T-helper 1 cell (primary cell): ENCODE data around the gene RYR3.

Experiments
- DNase-seq, 5 donors: peaks; one replicate each; pipeline ENCODE4 v3.0.0-alpha.2; 2012 to 2020
- total RNA-seq, 4 donors: gene quantifications; one replicate each; lab custom pipeline; 2026; lab: John Stamatoyannopoulos, UW

The RYR3 gene
- total RNA-seq, result 0 to 0.54 (median 0) reads per million in 4 donors

DNA sequence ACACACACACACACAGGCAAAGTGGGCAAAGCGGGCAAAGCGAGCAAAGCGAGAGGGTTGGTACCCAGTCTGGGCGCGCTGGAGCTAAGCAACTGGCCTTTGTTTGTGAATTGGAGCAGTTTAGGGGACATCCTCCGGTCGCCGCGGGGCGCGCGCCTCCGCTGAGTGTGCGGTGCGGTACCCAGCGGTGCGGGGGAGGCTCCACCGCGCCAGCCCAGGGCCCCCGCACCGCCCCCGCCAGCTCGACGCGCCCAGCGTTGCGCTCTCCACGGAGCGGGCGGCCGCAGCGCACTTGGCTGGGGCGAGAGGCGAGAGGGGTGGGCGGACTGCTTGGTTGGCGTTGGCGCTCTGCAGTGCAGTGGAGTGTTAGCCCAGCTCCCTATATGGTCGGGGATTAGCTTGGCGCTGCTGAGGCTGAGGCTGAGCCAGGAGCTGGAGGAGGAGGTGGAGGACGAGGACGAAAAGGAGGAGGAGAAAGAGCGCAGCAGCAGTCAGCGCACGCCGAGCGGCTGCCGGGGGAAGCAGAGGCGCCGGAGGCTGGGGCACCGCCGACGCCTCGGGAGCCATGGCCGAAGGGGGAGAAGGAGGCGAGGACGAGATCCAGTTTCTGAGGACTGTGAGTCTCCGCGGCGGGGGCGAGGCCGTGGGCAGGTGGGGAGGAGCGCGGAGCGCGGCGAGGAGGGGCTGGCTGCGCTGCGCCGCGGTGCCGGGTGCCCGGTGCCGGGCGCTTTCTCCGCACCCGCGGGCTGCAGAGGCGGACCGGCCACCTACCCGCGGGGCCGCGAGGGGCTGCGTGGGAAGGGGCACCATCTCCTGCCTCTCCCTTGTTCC lies at the start of gene RYR3:
RYR3 (plus strand) TSS at position 487 of the 831 bp plus-strand sequence; CDS start at position 566, 79 bp downstream.
- DNase-seq, result no peak

DNA sequence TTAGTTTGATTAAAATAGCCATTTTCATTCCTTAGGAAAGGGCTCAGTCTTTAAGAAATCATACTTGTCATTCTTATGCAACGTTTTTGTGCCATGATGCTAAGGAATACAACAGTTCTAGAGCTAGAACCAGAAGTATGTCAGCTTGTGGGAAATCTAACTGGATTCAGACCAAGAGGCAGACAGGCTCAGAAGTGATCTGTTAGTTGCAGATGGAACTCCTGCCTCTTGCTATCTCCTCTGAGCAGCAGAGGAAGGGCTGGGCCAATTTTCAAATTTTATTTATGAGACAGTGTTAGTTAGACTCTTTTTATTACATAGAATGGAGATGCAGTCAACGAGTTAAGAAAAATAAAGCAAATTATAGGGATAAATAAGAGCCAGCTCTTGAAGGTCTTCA lies 48.5 kb upstream of the RYR3 start:
- no peak for DNase-seq

DNA sequence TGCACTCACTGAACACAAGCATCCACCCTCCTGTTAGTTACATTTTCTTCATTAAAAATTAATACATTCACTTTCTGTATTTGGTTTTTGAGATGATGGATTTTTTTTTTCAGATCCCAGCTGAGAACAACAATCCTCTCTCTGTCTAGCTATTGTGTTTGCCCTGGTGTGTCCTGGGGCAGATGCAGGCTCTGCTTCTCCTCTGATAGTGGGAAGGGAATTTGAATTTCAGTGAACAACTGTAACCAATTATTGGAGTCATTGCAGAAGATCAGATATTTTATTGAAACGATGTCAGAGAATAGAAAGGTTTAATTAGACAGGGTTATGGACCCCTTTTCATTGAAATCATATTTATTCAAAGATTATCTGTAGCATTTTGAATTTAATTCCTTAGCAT lies 33.1 kb upstream of the RYR3 start:
- DNase-seq, result no peak

DNA sequence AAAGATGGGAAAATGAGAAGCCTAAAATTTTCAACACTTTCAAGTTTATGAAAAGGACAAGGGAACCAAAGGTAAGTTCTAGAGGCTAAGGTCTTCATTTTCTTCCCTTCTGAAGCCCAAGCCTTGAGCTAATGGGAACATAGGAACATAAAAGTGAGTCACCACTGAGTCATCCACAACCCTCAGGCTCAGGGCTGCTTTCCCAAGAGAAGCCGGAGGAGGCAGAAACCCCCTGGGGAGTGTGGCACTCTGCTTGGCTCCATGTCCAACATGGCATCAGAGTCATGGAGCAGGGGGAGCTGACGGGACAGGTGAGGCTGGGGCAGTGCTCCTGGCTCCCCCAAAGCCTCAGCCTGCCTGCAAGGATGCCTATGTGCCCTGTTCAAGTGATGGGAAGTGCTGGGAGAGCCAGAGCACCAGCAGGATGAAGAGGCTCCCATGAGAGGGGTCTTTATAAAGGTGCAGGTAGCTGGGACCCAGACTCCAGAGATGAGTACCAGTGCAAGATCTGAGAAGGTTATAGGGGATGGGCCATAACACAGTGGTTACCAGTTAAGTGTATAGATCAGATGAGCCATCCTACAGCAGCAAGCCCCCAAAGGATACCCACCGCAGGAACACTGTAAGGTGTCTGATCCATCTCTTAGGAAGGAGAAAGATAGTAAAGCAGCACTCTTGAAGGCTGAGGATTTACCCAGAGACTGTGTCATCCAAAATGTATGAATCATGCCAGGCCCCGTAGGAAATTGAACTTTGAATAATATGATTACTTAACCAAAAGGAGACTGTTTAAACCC lies 31.8 kb upstream of the RYR3 start:
- DNase-seq, result no peak

DNA sequence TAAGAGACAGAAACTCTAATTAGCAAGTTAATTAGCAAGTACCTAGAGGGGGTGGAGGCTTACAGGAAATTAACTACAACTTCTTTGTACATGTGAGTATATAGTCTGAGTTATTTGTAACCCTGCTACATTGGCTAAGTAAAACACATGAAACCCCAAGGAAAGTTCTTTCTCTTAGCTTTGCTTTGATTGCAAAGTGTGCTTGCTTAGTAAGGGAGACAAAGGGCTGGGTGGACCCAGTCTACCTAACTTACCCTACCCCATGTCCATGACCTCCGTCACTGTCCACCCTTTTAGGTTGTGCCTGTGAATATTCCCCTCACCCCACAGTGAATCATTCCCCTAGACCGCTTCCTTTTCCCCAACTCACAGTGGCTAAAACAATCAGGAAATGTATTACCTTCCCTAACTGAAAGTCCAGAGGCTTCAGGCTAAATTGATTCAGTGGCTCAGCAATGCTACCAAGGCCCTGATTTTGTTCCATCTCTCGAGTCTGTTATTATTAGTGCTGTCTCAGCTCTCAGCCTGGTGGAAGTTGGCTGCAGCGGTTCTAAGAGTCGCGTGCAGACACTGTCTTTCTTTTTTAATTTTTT lies 31.1 kb upstream of the RYR3 start:
- no peak for DNase-seq

DNA sequence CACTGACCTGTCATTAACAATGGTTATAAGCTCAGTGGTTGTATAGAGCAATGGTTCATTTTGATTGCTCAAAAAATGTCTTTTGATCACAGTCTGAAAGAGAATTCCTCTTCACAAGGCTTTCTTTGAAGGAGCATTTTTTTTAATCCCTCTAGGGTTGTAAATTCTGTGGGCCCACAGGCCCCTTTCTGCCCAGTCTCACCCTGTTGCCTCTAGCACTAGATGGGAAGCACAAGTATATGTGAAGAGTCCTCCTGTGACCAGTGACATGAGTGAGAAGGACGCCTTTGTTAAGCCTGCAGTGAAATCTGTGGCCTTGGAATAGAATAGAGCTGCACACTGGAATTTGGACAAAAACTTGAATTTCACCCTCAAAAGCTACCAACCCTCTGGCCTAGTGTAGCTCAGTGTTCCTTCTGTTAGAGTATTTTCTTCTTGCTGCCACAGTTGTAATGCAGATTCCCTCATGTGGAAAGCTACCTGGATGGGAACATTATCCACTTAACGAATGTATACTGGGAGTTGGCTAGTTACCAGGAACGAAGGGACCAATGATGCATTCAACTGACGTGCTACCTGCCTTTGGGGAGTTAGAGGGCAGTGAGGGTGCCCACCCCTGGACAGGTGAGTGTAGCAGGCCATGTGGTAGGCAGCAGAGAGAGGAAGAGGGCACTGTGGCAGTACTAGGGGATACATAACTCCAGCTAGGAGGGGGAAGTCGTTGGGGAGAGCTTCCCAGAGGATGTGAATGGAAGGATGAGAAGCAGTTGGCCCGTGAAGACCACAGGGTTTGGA lies 28.3 kb upstream of the RYR3 start:
- DNase-seq, result no peak

DNA sequence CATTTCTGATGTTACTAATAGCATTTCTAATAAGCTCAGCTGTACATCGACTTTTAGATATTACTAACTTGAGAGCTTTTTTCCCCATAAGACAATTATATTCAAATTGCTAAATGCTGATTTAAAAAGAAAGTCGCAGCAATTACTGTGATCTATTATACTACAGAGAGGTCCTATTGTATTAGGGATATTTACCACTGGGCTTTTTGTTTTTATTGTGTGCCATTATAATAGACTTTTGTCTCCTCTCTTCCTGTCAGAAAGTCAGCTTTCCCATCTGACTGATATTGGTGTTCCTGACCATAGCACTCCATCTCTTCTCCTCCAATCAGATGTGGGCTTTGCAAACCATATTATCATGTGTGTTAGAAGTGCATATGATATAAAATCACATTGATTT lies 27.2 kb upstream of the RYR3 start:
- DNase-seq, result no peak

DNA sequence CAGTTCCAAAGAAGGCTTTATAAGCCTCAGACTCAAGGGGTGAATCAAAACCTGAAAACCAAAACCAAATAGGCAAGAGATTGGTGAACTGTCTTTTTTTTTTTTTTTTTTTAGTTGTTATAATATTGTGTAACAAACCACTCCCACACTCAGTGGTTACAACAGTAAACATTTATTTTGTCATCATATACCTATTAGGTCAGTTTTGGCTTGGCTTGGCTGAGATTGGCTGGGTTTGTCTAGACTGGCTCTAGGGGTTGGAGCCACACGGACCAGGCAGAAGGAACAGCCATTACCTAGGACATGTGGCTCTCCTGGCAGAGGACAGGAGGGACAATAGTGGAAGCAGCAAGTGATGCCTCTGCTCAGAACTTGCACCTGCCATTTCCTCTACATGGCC lies 26.4 kb upstream of the RYR3 start:
- no peak for DNase-seq

DNA sequence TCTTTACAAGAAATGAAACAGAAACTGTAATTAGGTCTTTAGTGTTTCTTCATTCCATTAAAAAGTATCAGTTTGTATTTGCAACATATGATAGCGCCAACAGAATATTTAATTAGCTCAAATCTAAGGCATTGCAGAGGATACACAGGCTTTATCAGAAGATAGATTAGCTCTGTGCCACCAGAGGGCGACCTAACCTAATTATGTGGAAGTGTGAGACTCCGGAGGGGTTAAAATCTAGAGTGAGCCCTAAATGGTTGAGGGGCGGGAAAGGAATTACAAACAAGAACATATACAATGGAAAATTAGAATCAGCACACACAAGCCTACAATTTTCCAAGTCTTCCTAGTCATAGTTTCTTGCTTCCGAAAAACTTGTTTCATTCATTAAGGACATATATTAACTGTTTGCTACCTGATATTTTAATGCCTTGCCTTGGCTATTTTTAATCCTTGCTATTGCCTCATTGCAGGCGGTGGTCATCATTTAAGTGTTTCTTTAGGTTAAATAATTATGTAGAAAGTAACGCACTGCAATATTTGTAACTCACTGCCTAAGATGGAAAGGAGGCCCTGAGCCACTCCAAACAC lies 18.0 kb upstream of the RYR3 start:
- DNase-seq, result peak in 2 of 5 donors; percentile 8 to 13

DNA sequence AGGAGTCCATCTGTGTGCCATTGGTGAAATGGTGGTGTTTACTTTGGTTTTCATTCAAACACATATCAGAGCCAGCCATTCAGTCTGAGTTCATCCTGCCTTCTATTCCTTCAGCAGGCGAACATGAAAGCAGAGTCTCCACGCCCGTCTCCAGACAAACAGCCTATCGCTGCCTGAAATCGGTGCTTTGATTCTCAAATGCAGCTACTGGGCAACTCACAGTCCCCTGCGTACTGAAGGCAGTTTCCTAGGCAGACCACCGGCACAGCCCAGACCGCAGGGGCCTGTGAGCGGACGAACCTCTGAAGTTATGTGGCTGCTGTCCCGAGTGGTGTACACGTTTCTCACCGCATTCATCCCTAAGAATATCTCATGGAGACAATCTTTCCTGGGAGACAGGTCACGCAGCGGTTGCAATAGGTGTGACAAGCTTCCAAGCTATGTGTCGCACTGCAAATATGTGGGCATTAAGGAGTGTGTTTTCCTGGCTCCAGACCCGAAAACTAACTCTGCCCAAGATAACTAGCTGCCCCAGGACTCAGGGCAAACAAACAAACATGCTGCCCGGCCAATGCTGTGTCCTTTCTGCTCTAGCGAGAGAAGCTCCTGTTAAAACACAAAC lies 16.9 kb upstream of the RYR3 start:
- no peak for DNase-seq

DNA sequence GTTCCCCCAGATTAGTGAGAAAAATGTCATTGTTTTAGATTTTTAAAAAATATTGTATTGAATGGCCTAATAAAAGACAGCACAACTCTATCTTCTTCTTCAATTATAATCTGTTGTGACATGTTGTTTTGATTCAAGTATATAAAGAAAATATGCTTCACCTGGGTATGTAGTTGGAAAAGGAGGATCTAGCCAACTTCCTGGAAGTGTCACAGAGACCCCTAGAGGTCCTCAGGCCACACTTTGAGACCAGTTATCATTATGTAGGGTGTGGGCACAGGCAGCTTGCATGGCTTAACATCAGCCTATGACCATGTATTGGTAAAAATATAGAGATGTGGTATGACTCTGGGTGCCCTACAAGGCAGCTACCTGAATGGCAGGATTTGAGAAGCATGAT lies 14.7 kb upstream of the RYR3 start:
- DNase-seq, result no peak

DNA sequence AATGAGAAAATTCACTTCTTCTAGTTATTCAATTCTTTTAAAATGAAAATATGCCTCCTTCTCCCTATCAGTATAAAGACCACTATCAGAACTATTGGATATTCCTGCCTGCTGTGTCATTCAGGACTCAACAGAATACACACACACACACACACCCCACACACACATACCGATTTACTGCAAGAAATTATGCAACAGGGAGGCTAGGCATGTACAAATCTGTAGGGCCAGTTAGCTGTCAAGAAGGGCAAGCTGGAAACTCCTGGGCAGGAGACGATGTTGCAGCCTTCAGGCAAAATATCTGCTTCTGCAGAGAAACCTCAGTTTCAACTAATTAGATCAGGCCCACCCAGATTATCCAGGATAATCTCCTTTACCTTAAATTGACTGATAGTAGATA lies 13.9 kb upstream of the RYR3 start:
- DNase-seq, result no peak

DNA sequence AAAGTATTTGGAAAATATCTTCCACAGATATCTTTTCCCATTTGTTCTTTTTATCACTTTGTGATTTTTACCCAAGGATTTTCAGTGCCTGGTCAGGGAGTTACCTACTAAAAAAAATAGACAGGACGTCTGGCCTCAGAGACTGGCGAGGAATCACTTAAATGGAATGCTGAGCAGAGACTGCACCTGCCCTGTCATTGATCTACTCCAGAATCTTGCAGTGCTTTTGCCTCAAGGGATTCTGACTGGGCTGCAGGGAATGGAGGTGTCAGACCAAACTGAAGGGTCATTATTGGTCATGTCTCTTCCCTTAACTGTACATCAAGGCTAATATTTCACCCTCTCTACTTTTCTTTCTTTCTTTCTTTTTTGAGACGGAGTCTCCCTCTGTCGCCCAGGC lies 12.1 kb upstream of the RYR3 start:
- DNase-seq, result no peak

DNA sequence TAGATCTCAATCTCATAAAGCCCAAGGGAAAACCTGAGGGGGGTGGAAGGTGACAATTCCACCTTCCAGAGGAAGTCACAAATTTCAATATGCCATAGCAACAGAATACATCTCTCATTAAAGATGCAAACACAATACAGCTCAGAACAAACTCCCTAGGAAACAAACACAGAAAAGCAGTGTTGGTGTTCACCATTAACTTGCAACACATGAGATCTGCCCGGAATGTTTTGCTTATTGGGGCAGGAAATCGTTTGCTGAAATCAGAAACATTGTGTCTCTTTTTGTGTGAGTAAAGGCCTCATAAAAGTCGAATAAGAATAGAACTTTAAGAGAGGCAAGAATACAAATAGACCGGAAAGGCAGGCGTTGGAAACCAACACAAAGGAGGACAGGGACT lies 5.8 kb upstream of the RYR3 start:
- no peak for DNase-seq

DNA sequence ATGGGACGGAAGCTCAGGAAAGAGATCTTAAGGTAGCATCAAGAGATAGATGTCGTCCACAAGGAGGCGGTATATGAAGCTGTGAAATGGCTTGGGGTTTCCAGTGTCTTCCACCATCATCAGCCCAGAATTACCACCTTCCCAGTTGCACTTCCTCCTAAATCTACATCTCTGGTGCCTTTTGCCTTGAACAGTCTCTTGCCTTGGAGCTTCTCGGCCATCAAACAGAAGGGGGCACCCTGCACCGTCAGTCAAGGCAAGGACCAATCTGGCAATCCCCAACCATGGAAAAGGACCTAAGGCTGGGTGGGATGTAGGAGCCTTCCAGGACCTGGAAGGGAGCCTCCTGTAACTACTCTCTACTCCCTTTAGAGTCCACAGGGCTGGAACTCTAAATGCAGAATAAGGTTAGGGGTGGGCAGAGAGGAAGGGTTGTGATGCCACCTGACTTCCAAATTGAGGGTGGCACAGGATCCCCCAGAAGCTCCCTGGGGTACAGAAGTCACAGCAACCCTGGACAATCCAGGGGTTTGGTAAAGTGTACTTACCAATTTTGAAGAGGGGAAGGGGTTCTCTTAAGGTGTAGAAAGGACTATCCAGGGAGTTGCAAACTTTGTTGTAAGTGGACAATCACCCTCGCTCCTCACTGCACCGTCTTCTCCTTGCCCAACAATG lies 1.0 kb upstream of the RYR3 start:
- DNase-seq, result no peak

DNA sequence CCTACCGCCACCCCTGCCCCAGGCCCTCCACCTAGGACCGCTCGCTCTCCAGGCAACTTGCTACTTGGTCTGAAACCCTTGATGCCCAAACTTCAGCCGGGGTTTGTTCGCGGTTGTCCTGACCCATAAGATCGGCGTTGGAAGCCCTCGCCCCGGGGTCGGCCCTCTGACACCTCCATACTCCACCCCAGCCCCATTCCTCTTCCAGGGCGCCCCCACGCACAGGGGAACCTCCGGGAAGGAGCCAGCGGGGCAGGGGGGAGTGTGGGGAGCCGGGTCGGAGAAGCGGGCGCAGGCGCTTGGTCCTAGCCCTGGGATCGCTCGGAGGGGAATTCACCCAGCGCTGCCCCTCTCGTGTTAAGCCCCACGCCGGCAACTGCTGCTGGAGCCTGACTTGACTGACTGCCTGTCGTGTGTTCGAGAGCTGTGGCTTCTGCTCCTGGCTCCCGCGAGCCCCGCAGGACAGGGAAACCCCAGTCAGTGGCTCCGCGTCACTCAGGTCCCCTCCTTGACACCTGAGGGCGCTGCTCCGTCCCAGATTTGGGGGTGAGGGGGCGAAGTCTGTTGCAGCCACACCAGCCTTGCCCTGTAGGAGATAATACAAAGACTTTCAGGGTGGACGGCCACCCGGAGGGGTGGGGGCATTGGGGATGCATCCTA lies 675 bp downstream of the RYR3 start:
- DNase-seq, result no peak

DNA sequence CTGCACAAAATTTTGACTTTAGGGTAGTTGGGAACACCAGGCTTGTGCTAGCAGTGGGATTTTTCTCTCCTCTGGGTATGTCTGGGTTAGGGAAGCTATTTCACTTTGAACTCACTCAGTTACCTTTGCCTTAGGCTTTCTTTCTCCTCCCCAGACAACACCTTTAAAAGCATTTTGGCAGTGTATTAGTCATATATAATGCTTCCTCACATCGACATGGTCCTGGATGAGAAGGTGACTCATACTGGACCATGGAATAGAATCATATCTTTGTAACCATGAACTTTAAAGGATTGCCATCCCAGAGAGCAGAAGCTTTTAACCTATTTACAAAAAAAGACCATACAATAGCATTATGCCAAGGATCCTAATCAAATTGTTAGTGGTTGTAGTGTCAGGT lies 2.7 kb downstream of the RYR3 start:
- DNase-seq, result no peak

DNA sequence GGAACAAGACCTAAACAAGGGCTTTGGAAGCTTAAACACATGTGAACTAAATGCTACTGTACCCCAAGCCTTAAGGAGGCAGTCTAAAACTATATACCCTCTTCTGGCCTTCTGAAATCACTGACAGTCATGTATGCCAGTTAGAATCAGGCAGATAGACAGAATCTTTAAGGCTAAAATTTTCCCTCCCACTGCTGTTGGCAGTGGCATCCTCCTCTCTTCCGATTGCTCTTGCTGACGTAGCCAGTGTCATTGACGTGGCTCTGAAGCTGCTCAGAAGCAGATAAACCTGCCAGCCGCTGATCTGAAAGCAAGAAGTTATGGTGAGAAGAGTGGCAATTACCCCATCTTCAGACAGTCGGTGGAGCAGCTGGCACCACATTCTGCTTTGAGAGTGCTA lies 3.3 kb downstream of the RYR3 start:
- DNase-seq, result no peak

DNA sequence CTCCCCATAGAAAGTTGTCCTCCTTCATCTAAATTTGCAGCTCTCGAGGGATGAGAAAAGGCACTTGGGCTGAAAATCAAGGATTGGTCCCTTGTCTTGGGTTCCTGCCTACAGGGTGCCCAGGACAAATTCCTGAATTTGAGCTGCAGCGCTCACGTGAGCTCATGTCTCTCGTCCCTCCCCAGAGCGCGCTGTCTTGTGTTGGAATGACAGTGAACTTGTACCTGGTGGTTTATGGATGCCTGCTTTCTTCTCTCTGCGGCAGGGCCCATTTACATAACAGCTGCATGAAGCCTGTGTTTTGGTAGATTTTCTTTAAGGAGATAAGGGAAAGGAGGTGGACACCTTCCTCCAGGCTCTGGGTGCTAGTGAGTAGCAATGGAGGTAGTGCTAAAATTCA lies 4.3 kb downstream of the RYR3 start:
- no peak for DNase-seq

DNA sequence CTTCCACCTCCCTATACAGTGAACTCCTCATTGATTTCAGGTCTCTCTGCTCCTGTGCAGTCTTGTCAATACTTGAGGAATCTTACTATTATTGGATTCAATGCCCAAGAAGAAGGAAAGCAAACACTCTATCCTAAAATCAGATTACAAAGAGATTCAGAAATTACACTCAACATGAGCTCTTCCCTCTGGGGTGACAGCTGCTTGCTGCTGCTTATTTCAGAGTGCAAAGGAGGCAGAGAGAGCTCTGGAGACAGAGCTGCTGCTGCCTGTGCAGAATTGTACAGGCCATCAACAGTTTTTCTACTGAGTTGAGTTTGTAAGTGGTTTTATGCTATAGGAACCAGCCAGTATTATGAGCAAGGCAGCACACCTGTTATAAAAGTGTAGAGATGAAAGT lies 7.1 kb downstream of the RYR3 start:
- no peak for DNase-seq

DNA sequence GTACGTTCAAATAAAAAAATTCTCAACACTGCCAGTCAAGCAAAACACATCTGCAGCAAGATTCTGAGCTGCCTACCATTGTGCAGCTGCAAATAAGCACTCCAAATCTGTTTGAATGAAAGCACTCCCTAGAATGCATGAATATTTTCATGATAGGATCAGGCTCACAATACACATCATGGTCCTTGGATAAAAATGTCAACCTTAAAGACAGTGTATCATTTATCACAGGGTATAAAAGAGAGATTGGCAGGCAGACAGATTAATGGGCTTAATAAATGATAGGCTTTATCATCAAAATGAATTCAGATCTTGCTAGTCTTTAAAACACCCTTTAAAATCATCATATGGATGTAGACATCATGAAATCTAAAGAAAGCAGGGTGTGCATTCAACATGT lies 9.2 kb downstream of the RYR3 start:
- DNase-seq, result no peak
